Ovary (tissue), 9 donors: ENCODE data around the gene FAM135A. TPM values are rescaled to one million over a fixed set of nuclear protein-coding genes. Genes with fewer than 3 reads are reported as not detected.
"Not testable (repeated sequence)": the region's sequence is repeated elsewhere in the genome, so short reads cannot be mapped to it uniquely, and the experiment has no call there.

Experiments
- DNase-seq, 5 donors: peaks; one replicate each; pipeline ENCODE4 v3.0.0-alpha.2; 2019 to 2020
- H3K27ac ChIP-seq, 2 donors: fragments of 200-600 bp; one replicate each; pipeline versions ENCODE4 v1.5.1 to v1.8.0; 2019 to 2022
- H3K27me3 ChIP-seq: fragments of 200-600 bp; one replicate; pipeline ENCODE4 v1.8.0; 2022
- H3K36me3 ChIP-seq: fragments of 200-600 bp; sonication (generic); one replicate; pipeline ENCODE4 v1.5.1; 2019
- H3K4me1 ChIP-seq: one replicate; pipeline ENCODE4 v1.8.1; 2013; ENCODE audit warnings: mild to moderate bottlenecking, moderate library complexity; ENCODE audit not compliant: insufficient read depth
- H3K4me3 ChIP-seq: fragments of 200-600 bp; sonication (generic); one replicate; pipeline ENCODE4 v1.5.1; 2017
- H3K9me3 ChIP-seq, 2 donors: fragments of 200-600 bp in 1 of 2; sonication (generic) in 1 of 2; one replicate each; pipeline versions ENCODE4 v1.5.1 to v1.8.1; 2013 to 2019; ENCODE audit warnings: mild to moderate bottlenecking in 1 of 2, moderate library complexity in 1 of 2
- EP300 ChIP-seq: sonication (generic); formaldehyde crosslinking; IDR thresholded peaks from one replicate; pipeline ENCODE4 v1.6.1; 2017; ENCODE audit warnings: antibody characterized with exemption
- POLR2A ChIP-seq: fragments of 450-650 bp; IDR thresholded peaks from one replicate; pipeline ENCODE4 v1.6.1; 2017; ENCODE audit warnings: antibody characterized with exemption, mild to moderate bottlenecking, moderate library complexity
- WGBS, 3 donors: extraction: QIAGEN DNeasy Blood & Tissue Kit in 1 of 3; methylation state at CpG; one replicate each; pipeline versions ENCODE4 v1.1.5 to v1.1.7; 2013 to 2017; 5-methylcytosine and 5-hydroxymethylcytosine counted together
- intact Hi-C, 4 donors: fragments of 100-400 bp; cut with DNase I; formaldehyde crosslinking; loops; one replicate each; pipeline versions ENCODE4 v1.11.0 to v1.15.1; 2022 to 2023
- polyA plus RNA-seq, 2 donors: library from polyadenylated mRNA; stranded (reverse); fragments of 200-250 nt in 1 of 2; fragments of 350-450 nt in 1 of 2; fragmentation: Illumina TruSeq in 1 of 2; extraction: RNeasy Lipid Tissue Mini Kit (QIAGEN cat#74804) in 1 of 2; gene quantifications; one replicate each; pipeline ENCODE4 v1.2.3, GENCODE V29; 2013 to 2014
- total RNA-seq, 7 donors: library from RNA; depleted of rRNA in 2 of 7; stranded (reverse); fragments of >200 nt in 2 of 7; fragmentation: NEBNext Ultra II Directional in 3 of 7; extraction: Animal tissue kit (Norgen Biotek cat#: 25700) in 3 of 7; gene quantifications; one replicate each; pipeline versions ENCODE4 v1.1.0 to v1.2.4, GENCODE V29; 2016 to 2023
- TF ChIP-seq, protein P1 (sequence below), 3 donors: fragments of 450-650 bp in 2 of 3; fragments of 200-600 bp in 1 of 3; IDR thresholded peaks; one replicate each; pipeline versions ENCODE4 v1.5.1 to v1.8.0; 2016 to 2022; ENCODE audit warnings: antibody characterized with exemption in 3 of 3, mild to moderate bottlenecking in 1 of 3
- donor health status: DM: no; HTN: no; CAD: no; lungs with moderate emphysema.
- donor health status: DM: no; HTN: no; CAD: no.
- donor health status: Bipolar disorder and iron deficiency.
- donor health status: DM: yes; HTN: yes; CAD: no.
- donor health status: DM: no; HTN: no; CAD: no.
- donor health status: DM: yes; HTN: yes; CAD: no.

FAM135A gene
- total and polyA plus RNA-seq, 9 donors: 8.6 to 34.1 (median 25.1) TPM

DNA sequence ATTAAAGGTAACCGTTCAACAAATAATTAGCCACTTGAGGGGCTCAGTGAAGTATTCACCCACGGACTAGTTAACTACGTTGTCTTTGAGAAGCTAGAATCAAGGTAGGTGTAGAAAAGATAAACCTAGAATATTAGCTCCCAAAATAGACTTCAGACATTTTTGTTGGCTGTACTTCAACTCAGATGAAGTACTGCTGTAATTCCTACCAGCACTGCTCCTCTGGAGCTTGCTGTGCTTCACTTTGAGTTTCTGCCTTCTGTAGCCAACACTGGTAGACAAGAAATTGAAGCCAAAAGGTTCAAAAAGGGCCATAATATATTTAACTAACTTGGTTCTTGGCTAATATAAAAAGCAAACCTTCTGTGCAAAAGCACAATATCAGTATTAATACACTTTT, 134.6 kb downstream of the FAM135A start:
- no peak overlapping the region for H3K27ac ChIP-seq
- intact Hi-C loops: no loop called here
- WGBS, 3 donors: 78 to 88% (median 82%) methylated on average over 3 of the region's 3 CpGs

GRCh38 chr6:70549327-70549726, 136.0 kb downstream of the FAM135A start:
- no peak for DNase-seq
- Histone ChIP-seq H3K4me1 (no peaks in the 10 kb centered on the region), H3K27ac (no peak overlapping the region), H3K9me3 (no peaks in the 10 kb centered on the region), H3K27me3 (no peaks in the 10 kb centered on the region), H3K36me3 (no peaks in the 10 kb centered on the region), H3K4me3 (no peak overlapping the region)
- TF ChIP-seq POLR2A (no peak), EP300 (no peak)
- TF ChIP-seq, protein P1, sequence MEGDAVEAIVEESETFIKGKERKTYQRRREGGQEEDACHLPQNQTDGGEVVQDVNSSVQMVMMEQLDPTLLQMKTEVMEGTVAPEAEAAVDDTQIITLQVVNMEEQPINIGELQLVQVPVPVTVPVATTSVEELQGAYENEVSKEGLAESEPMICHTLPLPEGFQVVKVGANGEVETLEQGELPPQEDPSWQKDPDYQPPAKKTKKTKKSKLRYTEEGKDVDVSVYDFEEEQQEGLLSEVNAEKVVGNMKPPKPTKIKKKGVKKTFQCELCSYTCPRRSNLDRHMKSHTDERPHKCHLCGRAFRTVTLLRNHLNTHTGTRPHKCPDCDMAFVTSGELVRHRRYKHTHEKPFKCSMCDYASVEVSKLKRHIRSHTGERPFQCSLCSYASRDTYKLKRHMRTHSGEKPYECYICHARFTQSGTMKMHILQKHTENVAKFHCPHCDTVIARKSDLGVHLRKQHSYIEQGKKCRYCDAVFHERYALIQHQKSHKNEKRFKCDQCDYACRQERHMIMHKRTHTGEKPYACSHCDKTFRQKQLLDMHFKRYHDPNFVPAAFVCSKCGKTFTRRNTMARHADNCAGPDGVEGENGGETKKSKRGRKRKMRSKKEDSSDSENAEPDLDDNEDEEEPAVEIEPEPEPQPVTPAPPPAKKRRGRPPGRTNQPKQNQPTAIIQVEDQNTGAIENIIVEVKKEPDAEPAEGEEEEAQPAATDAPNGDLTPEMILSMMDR (IDR thresholded peaks at IDR 0.05): no peak
- intact Hi-C loops: no loop called here

More for the DNA sequence above, 134.6 kb downstream of the FAM135A start:
- no peaks in the 10 kb centered on the region for H3K9me3 ChIP-seq
- H3K36me3 ChIP-seq: no peaks in the 10 kb centered on the region
- no peaks in the 10 kb centered on the region for H3K4me1 ChIP-seq
- no peak for DNase-seq
- TF ChIP-seq POLR2A (no peak), EP300 (no peak)
- TF ChIP-seq, protein P1 (IDR thresholded peaks at IDR 0.05): no peak
- H3K4me3 ChIP-seq: no peak overlapping the region
- H3K27me3 ChIP-seq: no peaks in the 10 kb centered on the region

DNA sequence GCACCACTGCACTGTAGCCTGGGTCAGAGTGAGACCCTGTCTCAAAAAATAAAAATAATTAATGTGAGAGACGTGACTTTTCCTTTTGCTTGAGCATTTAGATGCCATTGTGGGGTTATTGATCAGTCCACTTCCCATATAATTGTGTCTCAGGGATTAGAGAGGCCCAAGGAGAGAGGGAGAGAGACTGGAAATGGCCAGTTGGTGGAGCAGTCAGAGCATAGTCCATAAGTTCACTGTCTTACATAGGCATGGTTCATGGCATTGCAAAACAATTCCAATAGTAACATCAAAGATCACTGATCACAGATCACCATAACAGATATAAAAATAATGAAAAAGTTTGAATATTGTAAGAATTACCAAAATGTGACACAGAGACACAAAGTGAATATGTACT, 138.3 kb downstream of the FAM135A start:
- Histone ChIP-seq H3K36me3 (no peaks in the 10 kb centered on the region), H3K27ac (no peak overlapping the region), H3K4me3 (no peak overlapping the region), H3K27me3 (no peaks in the 10 kb centered on the region), H3K4me1 (no peaks in the 10 kb centered on the region), H3K9me3 (no peaks in the 10 kb centered on the region)
- DNase-seq: no peak
- intact Hi-C loops: no loop called here
- WGBS, 3 donors: 90 to 93% (median 92%) methylated on average over 1 of the region's 1 CpG
- TF ChIP-seq, protein P1 (IDR thresholded peaks at IDR 0.05): no peak
- TF ChIP-seq POLR2A (no peak), EP300 (no peak)

- WGBS, 3 donors: 85 to 88% (median 86%) methylated on average over 13 of the region's 13 CpGs
- intact Hi-C loops, H3K36me3 ChIP-seq, DNase-seq, H3K4me1 ChIP-seq, H3K27me3 ChIP-seq, H3K27ac ChIP-seq, H3K9me3 ChIP-seq, H3K4me3 ChIP-seq: not testable (repeated sequence)
Observed at GRCh38 chr6:70552286-70552940, 139.1 kb downstream of the FAM135A start.

DNA sequence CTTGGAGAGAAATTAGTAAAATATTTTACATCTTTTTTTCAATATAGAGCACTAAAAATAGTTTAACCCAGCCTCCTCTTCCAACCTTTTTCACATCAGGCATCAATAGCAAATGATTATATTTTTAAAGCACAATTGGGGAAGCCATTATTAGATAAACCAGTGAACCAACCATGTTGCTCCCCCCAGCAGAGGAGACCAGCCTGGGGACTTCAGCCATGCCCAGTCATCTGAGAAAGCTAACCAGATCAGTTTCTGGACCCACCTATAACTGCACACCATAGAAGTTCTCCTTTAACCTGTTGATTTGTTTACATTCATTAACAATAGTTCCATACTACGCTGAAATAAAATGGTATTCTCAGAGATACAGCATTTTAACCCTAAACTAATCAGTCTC, 139.7 kb downstream of the FAM135A start:
- Histone ChIP-seq H3K27ac (no peak overlapping the region), H3K27me3 (no peaks in the 10 kb centered on the region), H3K9me3 (no peaks in the 10 kb centered on the region), H3K4me1 (no peaks in the 10 kb centered on the region), H3K36me3 (no peaks in the 10 kb centered on the region), H3K4me3 (no peak overlapping the region)
- intact Hi-C loops: no loop called here
- TF ChIP-seq EP300: no peak
- TF ChIP-seq, protein P1 (IDR thresholded peaks at IDR 0.05): no peak
- TF ChIP-seq POLR2A: no peak
- 80 to 96% (median 82%) methylated on average over 1 of the region's 1 CpG for WGBS, 3 donors
- DNase-seq: no peak
